Skin of body (tissue), 2 donors: Measurements from ENCODE around the gene BHLHE40. TPM values are rescaled to one million over a fixed set of nuclear protein-coding genes. Genes with fewer than 3 reads are reported as not detected.

Experiments used
- DNase-seq: peaks from one replicate; lab custom pipeline; 2025; lab: John Stamatoyannopoulos, UW
- total RNA-seq: library from RNA; depleted of rRNA; stranded (reverse); fragments of >200 nt; gene quantifications from one replicate; pipeline ENCODE4 v1.2.3, GENCODE V29; 2014

BHLHE40 gene
- 51.7 TPM for total RNA-seq

DNA sequence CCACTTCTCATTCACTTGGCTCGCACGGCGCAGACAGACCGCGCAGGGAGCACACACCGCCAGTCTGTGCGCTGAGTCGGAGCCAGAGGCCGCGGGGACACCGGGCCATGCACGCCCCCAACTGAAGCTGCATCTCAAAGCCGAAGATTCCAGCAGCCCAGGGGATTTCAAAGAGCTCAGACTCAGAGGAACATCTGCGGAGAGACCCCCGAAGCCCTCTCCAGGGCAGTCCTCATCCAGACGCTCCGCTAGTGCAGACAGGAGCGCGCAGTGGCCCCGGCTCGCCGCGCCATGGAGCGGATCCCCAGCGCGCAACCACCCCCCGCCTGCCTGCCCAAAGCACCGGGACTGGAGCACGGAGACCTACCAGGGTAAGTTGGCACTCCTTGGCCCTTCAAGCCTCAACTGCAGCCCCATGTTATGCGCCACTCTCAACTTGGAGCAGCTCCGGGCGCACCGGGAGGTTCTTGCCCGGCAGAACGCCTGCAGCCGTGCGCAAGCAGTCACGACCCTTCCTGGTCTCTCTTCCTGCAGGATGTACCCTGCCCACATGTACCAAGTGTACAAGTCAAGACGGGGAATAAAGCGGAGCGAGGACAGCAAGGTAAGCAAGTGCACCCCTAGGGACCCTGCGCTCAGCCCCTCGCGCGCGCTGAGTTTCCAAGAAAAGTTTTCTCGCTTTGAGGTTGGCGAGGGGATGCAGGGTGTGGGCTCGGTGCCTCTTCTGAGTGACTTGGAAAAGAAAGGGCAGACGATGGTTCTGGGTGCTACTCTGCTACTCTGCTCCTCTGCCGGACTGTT, at the start of gene BHLHE40:
Gene BHLHE40, plus strand, starts transcription at position 10 of the 801 bp plus-strand sequence. Its CDS starts 282 bp downstream, at position 292.
- no peak for DNase-seq

DNA sequence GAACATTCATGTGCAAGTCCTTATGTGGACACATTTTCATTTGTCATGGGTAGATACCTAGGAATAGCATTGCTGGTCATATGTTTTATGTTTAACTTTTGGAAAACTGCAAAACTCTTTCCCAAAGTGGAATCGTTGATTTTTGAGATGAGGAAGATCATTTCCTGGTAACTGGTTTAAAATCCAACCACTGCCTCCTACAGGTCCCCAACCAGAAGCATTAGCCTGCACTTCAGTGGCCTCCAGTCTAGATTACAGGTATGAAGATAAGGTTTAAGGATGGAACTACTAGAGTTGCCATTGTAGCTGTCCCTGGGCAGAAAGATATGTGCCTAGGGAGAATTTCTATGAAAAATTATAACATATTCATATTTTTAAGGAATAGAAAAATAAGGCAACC, 48.7 kb upstream of the BHLHE40 start:
- DNase-seq: no peak

GRCh38 chr3:4934050-4934449, 45.2 kb upstream of the BHLHE40 start:
- no peak for DNase-seq

DNA sequence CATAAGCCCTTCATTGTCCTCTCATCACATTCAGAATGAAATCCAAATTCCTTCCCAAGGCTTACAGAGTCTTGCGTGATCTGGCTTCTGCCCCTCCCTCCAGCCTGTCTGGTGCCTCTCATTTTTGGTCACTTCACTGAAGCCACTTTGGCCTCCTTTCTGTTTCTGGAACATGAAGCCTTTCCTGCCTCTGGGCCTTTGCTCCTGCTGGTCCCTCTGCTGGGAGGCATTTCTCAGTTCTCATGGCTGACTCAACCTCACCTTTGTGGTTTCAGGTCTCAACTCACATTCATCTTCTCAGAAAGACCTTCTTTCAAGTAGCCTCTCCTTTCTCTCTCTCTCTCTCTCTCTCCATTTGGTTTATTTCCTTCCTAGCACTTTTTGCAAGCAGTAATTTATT, 43.9 kb upstream of the BHLHE40 start:
- no peak for DNase-seq

DNA sequence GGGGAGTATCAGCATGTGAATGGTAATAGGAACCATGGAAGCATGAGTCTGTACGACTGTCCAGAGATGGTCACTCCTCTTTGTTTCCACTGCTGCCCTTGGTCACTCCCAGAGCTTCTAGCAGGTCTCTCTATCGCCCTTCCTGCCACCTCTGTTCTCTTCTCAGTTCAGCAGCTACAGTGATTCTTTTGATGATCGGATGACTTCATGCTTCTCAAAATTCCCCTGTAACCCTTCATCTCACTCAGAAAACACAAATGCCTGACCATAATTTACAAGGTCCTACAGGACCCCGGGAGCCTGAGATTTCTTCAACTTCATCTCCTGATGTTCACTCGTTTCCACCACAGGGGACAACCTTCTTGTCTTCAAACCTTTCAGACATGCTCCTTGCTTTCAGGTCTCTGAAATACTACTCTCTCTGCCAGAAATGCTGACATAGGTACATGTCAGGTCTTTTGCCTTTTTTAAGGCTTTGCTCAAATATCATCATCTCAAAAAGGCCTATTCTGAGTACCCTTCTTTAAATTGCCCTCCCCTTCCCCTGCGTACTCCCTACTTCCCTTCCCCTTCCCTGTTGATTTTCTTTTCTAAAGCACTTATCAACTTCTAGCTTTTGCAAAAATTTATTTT, 42.1 kb upstream of the BHLHE40 start:
- no peak for DNase-seq

DNA sequence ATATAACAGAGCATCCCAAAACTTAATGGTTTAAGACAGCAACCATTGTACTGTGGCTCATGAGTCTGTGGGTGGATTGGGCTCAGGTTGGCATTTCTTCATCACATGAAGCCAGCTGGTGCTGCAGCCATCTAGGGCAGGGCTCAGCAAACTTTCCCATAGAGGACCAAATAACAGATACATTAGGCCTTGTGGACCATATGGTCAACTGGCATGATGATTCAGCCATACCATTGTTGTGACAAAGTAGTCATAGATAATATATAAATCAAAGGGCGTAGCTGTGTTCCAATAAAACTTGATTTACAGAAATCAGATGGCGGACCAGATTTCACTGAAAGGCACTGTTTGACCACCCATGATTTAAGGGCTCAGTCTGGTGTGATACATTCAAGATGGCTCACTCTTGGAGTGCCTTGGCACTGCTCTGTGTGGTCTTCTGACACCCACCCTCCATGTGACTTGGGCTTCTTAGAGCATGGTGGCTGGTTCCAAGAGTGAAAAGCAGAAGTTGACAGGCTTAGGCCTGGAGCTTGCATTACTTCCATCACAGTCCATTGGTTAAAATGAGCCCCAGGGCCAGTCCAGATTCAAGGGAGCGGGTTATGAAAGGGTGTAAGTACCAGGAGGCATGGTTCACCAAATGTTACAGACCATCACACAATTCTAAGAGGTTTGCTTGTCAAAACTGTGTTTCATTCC, 40.8 kb upstream of the BHLHE40 start:
- DNase-seq: no peak

DNA sequence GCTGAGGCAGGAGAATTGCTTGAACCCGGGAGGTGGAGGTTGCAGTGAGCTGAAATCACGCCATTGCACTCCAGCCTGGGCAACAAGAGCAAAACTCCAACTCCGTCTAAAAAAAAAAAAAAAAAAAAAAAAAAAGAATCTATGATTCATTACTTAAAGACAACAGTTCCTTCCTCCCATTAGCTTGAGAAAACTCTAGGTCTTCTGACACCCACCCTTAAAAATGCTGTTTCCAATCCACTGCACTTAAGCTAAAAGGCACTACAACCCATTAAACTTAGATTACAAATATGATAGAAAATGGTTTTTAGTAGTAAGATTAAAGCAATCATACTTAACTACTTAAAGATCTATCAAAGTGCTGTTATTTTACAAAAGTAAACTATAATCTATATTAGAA, 40.0 kb upstream of the BHLHE40 start:
- DNase-seq: no peak

GRCh38 chr3:4940985-4941384, 38.3 kb upstream of the BHLHE40 start:
- DNase-seq: no peak

- no peak for DNase-seq
Observed at GRCh38 chr3:4943549-4943948, 35.7 kb upstream of the BHLHE40 start.

- no peak for DNase-seq
Observed at GRCh38 chr3:4945324-4945723, 33.9 kb upstream of the BHLHE40 start.

GRCh38 chr3:4947028-4947427, 32.2 kb upstream of the BHLHE40 start:
- no peak for DNase-seq

DNA sequence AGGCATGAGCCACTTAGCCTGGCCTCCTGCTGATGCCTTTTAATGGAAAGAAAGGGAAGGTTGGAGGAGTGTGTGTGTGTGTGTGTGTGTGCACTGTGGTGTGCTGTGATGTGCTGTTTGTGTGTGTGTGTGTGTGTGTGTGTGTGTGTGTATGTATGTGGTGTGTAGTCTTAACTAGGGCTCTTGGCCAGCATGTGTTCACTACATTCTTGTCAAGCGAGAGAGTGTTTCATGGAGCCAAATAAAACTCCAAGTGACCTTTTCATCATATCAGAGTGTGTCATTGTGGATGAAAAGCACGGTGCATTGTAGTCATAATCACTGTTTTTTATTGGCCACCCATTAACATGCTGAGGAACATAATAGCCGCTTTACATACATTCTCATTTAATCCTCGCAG, 30.8 kb upstream of the BHLHE40 start:
- DNase-seq: no peak

DNA sequence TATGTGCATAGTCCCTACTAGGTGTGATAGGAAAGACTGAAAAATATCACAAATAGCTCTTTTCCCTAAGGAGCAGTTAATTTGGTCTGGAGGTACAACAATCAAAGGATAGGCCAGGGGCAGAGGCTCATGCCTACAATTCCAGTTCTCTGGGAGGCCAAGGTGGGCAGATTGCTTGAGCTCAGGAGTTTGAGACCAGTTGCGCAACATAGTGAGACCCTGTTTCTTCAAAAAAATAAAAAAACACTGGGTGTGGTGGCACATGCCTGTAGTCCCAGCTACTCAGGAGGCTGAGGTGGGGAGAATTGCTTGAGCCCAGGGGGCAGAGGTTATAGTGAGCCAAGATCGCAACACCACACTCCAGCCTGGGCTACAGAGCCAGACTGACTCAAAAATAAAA, 30.2 kb upstream of the BHLHE40 start:
- no peak for DNase-seq

- DNase-seq: no peak
Observed at GRCh38 chr3:4949659-4950058, 29.6 kb upstream of the BHLHE40 start.

DNA sequence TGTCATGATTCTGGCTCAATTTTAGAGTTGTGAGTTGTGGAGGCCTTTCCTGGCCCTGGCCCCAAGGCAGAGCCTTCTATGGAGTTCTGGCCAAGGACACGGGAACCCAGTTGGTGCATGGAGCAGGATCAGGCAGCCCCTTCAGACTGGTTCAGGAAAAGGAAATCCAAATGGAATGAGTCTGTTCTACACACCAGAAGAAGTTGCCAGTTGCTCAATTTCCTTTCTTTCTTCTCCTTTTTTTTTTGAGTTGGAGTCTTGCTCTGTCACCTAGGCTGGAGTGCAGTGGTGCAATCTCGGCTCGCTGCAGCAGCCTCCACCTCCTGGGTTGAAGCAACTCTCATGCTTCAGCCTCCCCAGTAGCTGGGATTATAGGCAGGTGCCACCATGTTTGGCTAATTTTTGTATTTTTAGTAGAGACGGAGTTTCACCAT, 28.9 kb upstream of the BHLHE40 start:
- no peak for DNase-seq

DNA sequence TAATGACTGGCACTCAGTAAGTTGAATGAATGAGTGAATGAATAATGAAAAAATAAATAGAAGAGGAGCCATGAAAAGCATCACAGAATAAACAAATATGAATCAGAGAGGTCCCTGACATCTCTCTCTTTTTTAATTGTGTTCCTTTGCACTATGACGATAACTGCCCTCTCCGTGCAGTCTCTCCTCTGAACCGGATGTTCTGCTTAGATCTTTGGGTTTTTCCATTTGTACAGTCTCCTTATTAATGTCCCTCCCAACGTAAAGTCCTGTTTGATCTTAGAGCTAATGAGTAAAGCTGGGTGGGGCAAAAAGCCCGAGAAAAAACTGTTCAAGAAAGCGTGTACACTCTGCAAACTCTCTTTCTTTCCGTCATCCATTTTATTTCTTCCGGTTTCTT, 28.3 kb upstream of the BHLHE40 start:
- no peak for DNase-seq

DNA sequence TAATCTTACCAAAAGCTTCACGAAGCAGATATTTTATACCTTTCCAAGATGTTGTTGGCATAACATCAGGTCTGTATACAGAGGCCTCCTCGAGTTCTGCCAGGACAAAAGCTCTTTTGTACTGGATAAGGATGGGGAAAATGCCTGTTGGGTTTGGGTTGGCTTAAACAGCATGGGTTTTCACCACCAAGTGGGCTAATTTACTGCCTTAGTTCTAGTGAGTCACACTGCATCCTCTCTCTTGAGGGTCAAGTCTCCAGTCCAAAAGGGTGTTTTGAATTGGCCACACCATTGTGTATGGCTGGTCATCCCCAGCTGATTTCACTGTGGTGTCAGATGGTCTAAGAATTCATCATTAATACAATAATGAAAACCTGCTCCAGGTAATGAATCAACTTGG, 26.1 kb upstream of the BHLHE40 start:
- no peak for DNase-seq

DNA sequence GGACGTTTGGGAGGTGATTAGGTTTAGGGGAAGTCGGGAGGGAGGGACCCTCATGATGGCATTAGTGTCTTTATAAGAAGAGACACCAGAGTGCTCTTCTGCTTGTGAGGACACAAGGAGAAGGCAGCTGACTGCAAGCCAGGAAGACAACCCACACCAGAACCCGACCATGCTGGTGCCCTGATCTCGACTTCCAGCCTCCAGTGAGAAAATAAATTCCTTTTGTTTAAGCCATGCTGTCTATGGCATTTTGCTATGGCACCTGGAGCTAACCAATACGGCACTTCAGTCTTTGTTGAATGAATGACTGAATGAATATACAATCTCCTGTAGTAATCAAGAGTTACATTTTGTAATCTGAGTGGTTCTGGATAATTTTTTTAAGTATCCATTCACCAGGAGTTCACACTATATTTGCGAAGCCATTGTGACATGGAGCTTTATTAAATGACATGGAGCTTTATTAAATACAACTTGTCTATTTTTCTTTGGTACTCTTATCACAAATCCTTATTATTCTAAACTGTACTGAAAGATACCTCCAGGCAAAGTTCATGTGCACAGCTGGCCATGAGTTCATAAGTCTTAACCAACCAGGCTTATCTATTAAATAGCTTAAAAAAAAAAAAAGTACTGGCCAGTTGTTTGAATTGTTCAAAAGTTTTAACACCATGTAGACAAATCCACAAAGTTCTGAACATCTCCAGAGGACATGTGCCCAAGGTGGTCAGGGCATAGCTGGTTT, 24.8 kb upstream of the BHLHE40 start:
- no peak for DNase-seq

DNA sequence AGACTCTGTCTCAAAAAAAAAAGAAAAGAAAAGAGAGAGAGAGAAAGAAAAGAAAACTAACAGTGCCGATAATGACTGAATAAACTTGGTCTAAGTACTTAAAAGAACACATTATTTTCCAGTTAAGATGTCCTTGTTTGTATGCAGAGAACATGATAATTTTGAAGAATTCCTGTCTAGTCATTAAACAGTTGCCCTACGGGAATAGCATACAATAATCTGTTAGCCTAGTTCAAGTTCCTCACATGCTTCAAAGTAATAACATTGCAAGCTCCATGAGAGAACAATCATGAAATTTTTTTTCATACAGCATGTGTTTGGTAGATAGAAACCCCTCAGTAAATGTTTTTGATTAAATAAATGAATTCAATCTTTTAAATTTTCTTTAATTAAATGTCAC, 23.1 kb upstream of the BHLHE40 start:
- no peak for DNase-seq

DNA sequence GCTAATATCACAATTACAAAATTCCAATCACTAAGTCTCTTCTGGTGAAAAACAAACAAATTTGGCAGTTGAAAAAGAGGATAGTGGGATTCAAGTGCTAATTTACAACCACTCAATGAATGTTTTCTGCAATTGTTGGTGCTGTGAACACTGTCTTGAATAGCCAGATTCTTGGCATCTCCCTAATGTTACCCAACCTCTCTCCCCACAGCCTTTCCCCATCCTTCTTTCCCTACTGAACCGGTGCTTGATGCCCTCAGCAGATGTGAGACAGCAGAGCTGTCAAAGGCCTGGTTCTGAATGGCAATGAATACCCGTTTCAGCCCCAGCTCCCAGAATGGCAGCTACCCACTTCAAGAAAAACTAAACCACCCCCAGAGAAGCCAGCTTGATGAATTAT, 22.5 kb upstream of the BHLHE40 start:
- no peak for DNase-seq

GRCh38 chr3:4957978-4958377, 21.3 kb upstream of the BHLHE40 start:
- no peak for DNase-seq

DNA sequence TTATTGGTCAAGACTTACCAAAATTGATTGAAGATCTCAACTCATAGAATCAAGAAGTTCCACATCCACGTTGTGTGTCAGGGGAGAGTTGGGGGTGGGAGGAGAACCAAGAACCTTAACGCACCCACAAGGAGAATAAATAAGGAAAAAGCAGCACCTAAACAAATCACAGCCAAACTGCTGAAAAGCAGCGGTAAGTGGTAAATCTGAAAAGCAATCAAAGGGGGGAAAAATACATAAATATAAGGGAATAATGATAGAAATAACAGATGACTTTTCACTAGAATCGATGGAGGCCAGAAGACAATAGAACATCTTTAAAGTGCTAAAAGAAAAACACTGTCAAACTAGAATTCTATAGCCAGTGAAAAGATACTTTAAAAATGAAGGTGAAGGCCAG, 20.1 kb upstream of the BHLHE40 start:
- DNase-seq: no peak
